ENCODE results near the gene BMP2.

Gene BMP2

GRCh38 chr20:6744805-6745204 is 22.7 kb upstream of the BMP2 start:
- H3K27ac ChIP-seq (ENCODE audit: low read depth, low read length, poor library complexity, severe bottlenecking) = no peak overlapping the region
- H3K4me2 ChIP-seq (ENCODE audit: low read length) = no peak overlapping the region
- TF ChIP-seq, protein P1, sequence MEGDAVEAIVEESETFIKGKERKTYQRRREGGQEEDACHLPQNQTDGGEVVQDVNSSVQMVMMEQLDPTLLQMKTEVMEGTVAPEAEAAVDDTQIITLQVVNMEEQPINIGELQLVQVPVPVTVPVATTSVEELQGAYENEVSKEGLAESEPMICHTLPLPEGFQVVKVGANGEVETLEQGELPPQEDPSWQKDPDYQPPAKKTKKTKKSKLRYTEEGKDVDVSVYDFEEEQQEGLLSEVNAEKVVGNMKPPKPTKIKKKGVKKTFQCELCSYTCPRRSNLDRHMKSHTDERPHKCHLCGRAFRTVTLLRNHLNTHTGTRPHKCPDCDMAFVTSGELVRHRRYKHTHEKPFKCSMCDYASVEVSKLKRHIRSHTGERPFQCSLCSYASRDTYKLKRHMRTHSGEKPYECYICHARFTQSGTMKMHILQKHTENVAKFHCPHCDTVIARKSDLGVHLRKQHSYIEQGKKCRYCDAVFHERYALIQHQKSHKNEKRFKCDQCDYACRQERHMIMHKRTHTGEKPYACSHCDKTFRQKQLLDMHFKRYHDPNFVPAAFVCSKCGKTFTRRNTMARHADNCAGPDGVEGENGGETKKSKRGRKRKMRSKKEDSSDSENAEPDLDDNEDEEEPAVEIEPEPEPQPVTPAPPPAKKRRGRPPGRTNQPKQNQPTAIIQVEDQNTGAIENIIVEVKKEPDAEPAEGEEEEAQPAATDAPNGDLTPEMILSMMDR (IDR thresholded peaks at IDR 0.05; ENCODE audit: low read length) = no peak
- TF ChIP-seq EZH2 (IDR thresholded peaks at IDR 0.05; ENCODE audit: borderline replicate concordance, low read length) = no peak
- no peak overlapping the region for H2AFZ ChIP-seq (ENCODE audit: low read length)
- no peak overlapping the region for H3K9ac ChIP-seq (ENCODE audit: low read length)
- H3K27me3 ChIP-seq (ENCODE audit: insufficient read depth, low read length) = no peaks in the 10 kb centered on the region
- no peaks in the 10 kb centered on the region for H3K9me2 ChIP-seq (ENCODE audit: low read depth, low read length)
- no peaks in the 10 kb centered on the region for H3K4me1 ChIP-seq (ENCODE audit: insufficient read depth, low read length, severe bottlenecking)
- no peaks in the 10 kb centered on the region for H3K9me3 ChIP-seq (ENCODE audit: low read length)
- no peaks in the 10 kb centered on the region for H3K79me2 ChIP-seq (ENCODE audit: insufficient read depth, low read length)
- no peaks in the 10 kb centered on the region for H3K36me3 ChIP-seq (ENCODE audit: insufficient read depth, low read length)
- H4K20me1 ChIP-seq (ENCODE audit: insufficient read depth, low read length) = no peaks in the 10 kb centered on the region
- H3K4me3 ChIP-seq (ENCODE audit: low read depth, low read length, poor library complexity, severe bottlenecking) = no peak overlapping the region
- no peaks in the 10 kb centered on the region for H3F3A ChIP-seq (ENCODE audit: insufficient read depth, low read length)

DNA sequence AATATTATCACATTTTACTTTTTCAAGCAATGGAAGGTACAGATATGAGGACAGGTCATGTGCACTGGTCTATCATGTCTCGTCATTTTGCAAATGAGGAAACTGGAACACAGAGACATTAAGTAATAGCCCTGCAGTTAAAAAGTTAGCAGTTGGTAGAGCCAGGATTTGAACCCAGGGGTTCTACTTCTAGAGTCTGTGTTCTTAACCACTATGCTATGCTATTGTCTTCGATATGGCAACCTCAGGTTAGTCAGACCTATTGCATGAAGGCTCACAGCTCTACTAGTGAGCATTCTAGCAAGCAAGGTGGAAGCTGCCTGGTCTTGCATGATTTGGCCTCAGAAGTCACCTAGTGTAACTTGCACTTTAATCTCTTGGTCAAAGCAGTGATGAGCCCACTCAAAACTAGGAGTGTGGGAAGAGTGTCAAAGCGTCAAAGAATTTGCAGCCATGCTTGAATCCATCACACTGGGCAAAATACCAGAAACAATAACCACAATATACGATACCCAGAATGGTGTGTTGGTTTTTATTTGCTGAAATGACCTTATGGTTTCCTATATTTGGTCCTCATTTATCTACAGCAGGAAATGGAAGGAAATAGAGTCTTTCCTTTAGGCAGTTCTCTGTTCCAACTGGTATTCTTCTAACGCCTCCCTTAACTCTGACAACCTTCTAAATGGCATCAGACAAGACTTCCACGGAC is 20.4 kb upstream of the BMP2 start:
- Histone ChIP-seq H3K9me2 (ENCODE audit: low read depth, low read length) (no peaks in the 10 kb centered on the region), H4K20me1 (ENCODE audit: insufficient read depth, low read length) (no peaks in the 10 kb centered on the region), H2AFZ (ENCODE audit: low read length) (no peak overlapping the region), H3K27me3 (ENCODE audit: insufficient read depth, low read length) (no peaks in the 10 kb centered on the region), H3K9ac (ENCODE audit: low read length) (no peak overlapping the region), H3K36me3 (ENCODE audit: insufficient read depth, low read length) (no peaks in the 10 kb centered on the region), H3K79me2 (ENCODE audit: insufficient read depth, low read length) (no peaks in the 10 kb centered on the region), H3K4me2 (ENCODE audit: low read length) (no peak overlapping the region), H3K27ac (ENCODE audit: low read depth, low read length, poor library complexity, severe bottlenecking) (no peak overlapping the region), H3F3A (ENCODE audit: insufficient read depth, low read length) (no peaks in the 10 kb centered on the region), H3K9me3 (ENCODE audit: low read length) (no peaks in the 10 kb centered on the region), H3K4me1 (ENCODE audit: insufficient read depth, low read length, severe bottlenecking) (no peaks in the 10 kb centered on the region), H3K4me3 (ENCODE audit: low read depth, low read length, poor library complexity, severe bottlenecking) (no peak overlapping the region)
- TF ChIP-seq, protein P1 (IDR thresholded peaks at IDR 0.05; ENCODE audit: low read length) = no peak
- no peak for TF ChIP-seq EZH2 (IDR thresholded peaks at IDR 0.05; ENCODE audit: borderline replicate concordance, low read length)

DNA sequence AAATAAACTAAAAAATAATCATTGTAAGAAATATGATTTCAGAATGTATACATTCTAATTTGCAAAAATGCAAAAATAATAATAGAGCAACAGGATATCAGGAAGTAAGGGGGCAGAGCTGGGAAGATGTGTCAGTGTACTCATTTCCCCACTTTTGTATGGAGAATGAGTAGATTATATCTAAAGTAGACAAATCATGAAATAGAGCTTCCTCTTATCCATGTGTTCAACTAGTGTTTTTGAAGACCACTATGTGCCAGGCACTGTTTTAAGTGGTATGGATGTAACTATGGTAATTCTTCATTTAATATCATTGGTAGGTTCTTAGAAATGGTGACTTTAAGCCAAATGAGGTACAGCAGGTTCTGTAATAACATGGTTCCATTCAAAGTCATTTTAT is 17.0 kb upstream of the BMP2 start:
- no peaks in the 10 kb centered on the region for H3K36me3 ChIP-seq (ENCODE audit: insufficient read depth, low read length)
- no peaks in the 10 kb centered on the region for H3K27me3 ChIP-seq (ENCODE audit: insufficient read depth, low read length)
- no peak overlapping the region for H3K27ac ChIP-seq (ENCODE audit: low read depth, low read length, poor library complexity, severe bottlenecking)
- H3K4me1 ChIP-seq (ENCODE audit: insufficient read depth, low read length, severe bottlenecking) = no peaks in the 10 kb centered on the region
- H4K20me1 ChIP-seq (ENCODE audit: insufficient read depth, low read length) = no peaks in the 10 kb centered on the region
- no peaks in the 10 kb centered on the region for H3K9me3 ChIP-seq (ENCODE audit: low read length)
- H3F3A ChIP-seq (ENCODE audit: insufficient read depth, low read length) = no peaks in the 10 kb centered on the region
- no peak overlapping the region for H2AFZ ChIP-seq (ENCODE audit: low read length)
- TF ChIP-seq EZH2 (IDR thresholded peaks at IDR 0.05; ENCODE audit: borderline replicate concordance, low read length) = no peak
- TF ChIP-seq, protein P1 (IDR thresholded peaks at IDR 0.05; ENCODE audit: low read length) = no peak
- H3K9ac ChIP-seq (ENCODE audit: low read length) = no peak overlapping the region
- no peak overlapping the region for H3K4me2 ChIP-seq (ENCODE audit: low read length)
- H3K4me3 ChIP-seq (ENCODE audit: low read depth, low read length, poor library complexity, severe bottlenecking) = no peak overlapping the region
- H3K9me2 ChIP-seq (ENCODE audit: low read depth, low read length) = no peaks in the 10 kb centered on the region
- no peaks in the 10 kb centered on the region for H3K79me2 ChIP-seq (ENCODE audit: insufficient read depth, low read length)

All from OCI-LY1 (cell line).